A549 (cell line): ENCODE measurements around the gene DNAJB14. TPM values are rescaled to one million over a fixed set of nuclear protein-coding genes. Genes with fewer than 3 reads are reported as not detected.

Experiments used
- ATAC-seq, 2 experiments: fragments of 200-7000 bp in 1 of 2; fragments of >200 bp in 1 of 2; cut with Nextera tagmentation in 1 of 2; cut with Tn5 transposase in 1 of 2; 3 replicates each; pipeline versions ENCODE4 v1.8.0 to v1.9.1; 2018 to 2020; ENCODE audit warnings: mild to moderate bottlenecking in 1 of 2, moderate library complexity in 1 of 2
- CTCF ChIA-PET: fragments of 300-600 bp; sonication (Branson Sonifier 250); formaldehyde crosslinking; extraction: SDS; loops from one replicate; lab custom pipeline; 2021; ENCODE audit warnings: antibody characterized with exemption, inconsistent platforms; lab: Yijun Ruan, JAX
- POLR2A ChIA-PET: fragments of 350-600 bp; formaldehyde crosslinking; extraction: SDS; loops from one replicate; lab custom pipeline; 2021; ENCODE audit warnings: antibody characterized with exemption, inconsistent platforms; lab: Yijun Ruan, JAX
- DNase-seq, 2 experiments: peaks; one replicate each; pipeline versions ENCODE4 v3.0.0 to v3.0.0-alpha.2; 2011 to 2016; ENCODE audit warnings: low read depth in 1 of 2, low spot score in 1 of 2
- FAIRE-seq: peaks from 2 replicates; lab custom pipeline; 2011; peaks lifted over from hg19 to GRCh38; lab: Jason Lieb, UNC
- H3K27ac ChIP-seq, 2 experiments: fragments of >200 bp; sonication (Bioruptor Twin); formaldehyde crosslinking; 3 replicates each; pipeline ENCODE4 v1.5.1; 2016 to 2017
- H3K4me1 ChIP-seq: fragments of >200 bp; sonication (Bioruptor Twin); formaldehyde crosslinking; 3 replicates; pipeline ENCODE4 v1.6.1; 2016
- H3K4me2 ChIP-seq: fragments of >200 bp; sonication (Bioruptor Twin); formaldehyde crosslinking; 3 replicates; pipeline ENCODE4 v1.6.1; 2016
- H3K4me3 ChIP-seq: fragments of >200 bp; sonication (Bioruptor Twin); formaldehyde crosslinking; 3 replicates; pipeline ENCODE4 v1.5.1; 2016
- H3K9me3 ChIP-seq: fragments of >200 bp; sonication (Bioruptor Twin); formaldehyde crosslinking; 3 replicates; pipeline ENCODE4 v1.6.1; 2016
- BHLHE40 ChIP-seq: IDR thresholded peaks from 2 replicates; pipeline ENCODE4 v1.6.1; 2012; ENCODE audit warnings: low read depth, low read length, inconsistent platforms
- CBX2 ChIP-seq: fragments of 200-600 bp; sonication (generic); IDR thresholded peaks from 2 replicates; pipeline ENCODE4 v1.6.1; 2016; ENCODE audit warnings: low read depth, mild to moderate bottlenecking, borderline replicate concordance
- CBX8 ChIP-seq: fragments of 200-600 bp; sonication (generic); IDR thresholded peaks from 2 replicates; pipeline ENCODE4 v1.6.1; 2016
- CHD2 ChIP-seq: fragments of 150-350 bp; IDR thresholded peaks from 2 replicates; pipeline ENCODE4 v1.6.1; 2014; ENCODE audit warnings: low read length; ENCODE audit not compliant: partially characterized antibody
- CTCF ChIP-seq: fragments of >200 bp; sonication (Bioruptor Twin); formaldehyde crosslinking; IDR thresholded peaks from 3 replicates; pipeline ENCODE4 v1.5.1; 2016
- ELK1 ChIP-seq: fragments of 150-350 bp; IDR thresholded peaks from 2 replicates; pipeline ENCODE4 v1.6.1; 2014; ENCODE audit warnings: low read depth, mild to moderate bottlenecking, low read length
- FOXS1 ChIP-seq: fragments of 250-450 bp; sonication (Bioruptor Pico); IDR thresholded peaks from 2 replicates; pipeline ENCODE4 v1.5.0; 2020; ENCODE audit warnings: mild to moderate bottlenecking, moderate library complexity
- HMGXB4 ChIP-seq: fragments of 250-450 bp; sonication (Bioruptor Pico); IDR thresholded peaks from 2 replicates; pipeline ENCODE4 v1.5.0; 2021; ENCODE audit warnings: mild to moderate bottlenecking, moderate library complexity, borderline replicate concordance
- HOXB5 ChIP-seq: fragments of 250-450 bp; sonication (Bioruptor Pico); IDR thresholded peaks from 2 replicates; pipeline ENCODE4 v1.5.0; 2020; ENCODE audit warnings: mild to moderate bottlenecking, moderate library complexity
- JUN ChIP-seq, 2 experiments: fragments of >200 bp; sonication (Bioruptor Twin); formaldehyde crosslinking; IDR thresholded peaks; 2 replicates in 1 of 2; 3 replicates in 1 of 2; pipeline ENCODE4 v1.6.1; 2016 to 2017
- JUNB ChIP-seq: fragments of >200 bp; sonication (Bioruptor Twin); formaldehyde crosslinking; IDR thresholded peaks from 2 replicates; pipeline ENCODE4 v1.6.1; 2016
- MAFK ChIP-seq: fragments of 450-650 bp; IDR thresholded peaks from 2 replicates; pipeline ENCODE4 v1.6.1; 2014; ENCODE audit not compliant: partially characterized antibody
- MYC ChIP-seq: IDR thresholded peaks from 2 replicates; pipeline ENCODE4 v1.6.1; 2012; ENCODE audit warnings: mild to moderate bottlenecking, inconsistent platforms, low read length, improper control_type of control experiment, borderline replicate concordance
- NR3C1 ChIP-seq: fragments of >200 bp; sonication (Bioruptor Twin); formaldehyde crosslinking; IDR thresholded peaks from 3 replicates; pipeline ENCODE4 v1.6.1; 2017
- RFX5 ChIP-seq: fragments of 450-650 bp; IDR thresholded peaks from 2 replicates; pipeline ENCODE4 v1.7.1; 2014; ENCODE audit warnings: antibody characterized with exemption, mild to moderate bottlenecking, moderate library complexity
- RNF2 ChIP-seq: fragments of 200-600 bp; sonication (generic); IDR thresholded peaks from 2 replicates; pipeline ENCODE4 v1.6.1; 2016; ENCODE audit warnings: low read depth, mild to moderate bottlenecking, antibody characterized with exemption, moderate library complexity, borderline replicate concordance
- TP53 ChIP-seq: fragments of 250-450 bp; sonication (Bioruptor Pico); IDR thresholded peaks from 2 replicates; pipeline ENCODE4 v1.5.0; 2021; ENCODE audit warnings: mild to moderate bottlenecking, moderate library complexity
- ZSCAN20 ChIP-seq: fragments of 250-450 bp; sonication (Bioruptor Pico); IDR thresholded peaks from 2 replicates; pipeline ENCODE4 v1.8.0; 2022; ENCODE audit warnings: mild to moderate bottlenecking, moderate library complexity
- WGBS: methylation state at CpG from one replicate; pipeline ENCODE4 v1.1.6; 2017; ENCODE audit errors: missing lambda C conversion rate; 5-methylcytosine and 5-hydroxymethylcytosine counted together
- polyA plus RNA-seq, 4 experiments: library from polyadenylated mRNA; depleted of rRNA in 3 of 4; stranded (reverse); fragments of >200 nt; fragmentation: RNase III in 1 of 4; extraction: RNeasy Plus Mini Kit Qiagen cat#74134 plus additional on column Dnase treatment in 1 of 4; gene quantifications; 2 replicates in 3 of 4; 3 replicates in 1 of 4; pipeline ENCODE4 v1.2.3, GENCODE V29; 2011 to 2017

Gene DNAJB14
- polyA plus RNA-seq, 2 of the 4 experiments (the other 2 are of a cell fraction), result 22.8 to 34.0 TPM

GRCh38 chr4:99968330-99968729 is 21.9 kb upstream of the DNAJB14 start:
- TF ChIP-seq MAFK (no peak), CHD2 (no peak), JUNB (no peak), ELK1 (no peak), MYC (no peak), BHLHE40 (no peak), TP53 (CRISPR knock-in tag) (no peak), FOXS1 (CRISPR knock-in tag) (no peak), RNF2 (no peak), HMGXB4 (CRISPR knock-in tag) (no peak), ZSCAN20 (CRISPR knock-in tag) (no peak), CBX8 (no peak), NR3C1 (no peak), RFX5 (no peak), JUN (IDR thresholded peaks at IDR 0.05) (no peak), HOXB5 (no peak), CBX2 (no peak)
- CTCF ChIA-PET, result no interaction called here
- Histone ChIP-seq H3K27ac (no peak overlapping the region), H3K9me3 (no peaks in the 10 kb centered on the region), H3K4me2 (no peak overlapping the region), H3K4me1 (no peaks in the 10 kb centered on the region), H3K4me3 (no peak overlapping the region)
- FAIRE-seq (no peak), DNase-seq (no peak), ATAC-seq (no peak)
- POLR2A ChIA-PET, result no interaction called here
- 7% methylated on average over 1 of the region's 1 CpG for WGBS

GRCh38 chr4:99966692-99967091 is 20.3 kb upstream of the DNAJB14 start:
- H3K4me2 ChIP-seq, result no peak overlapping the region
- POLR2A ChIA-PET, result no interaction called here
- ATAC-seq, result no peak

More at GRCh38 chr4:99966692-99967091, 20.3 kb upstream of the DNAJB14 start:
- H3K4me1 ChIP-seq, result no peaks in the 10 kb centered on the region
- no peak for TF ChIP-seq CTCF
- TF ChIP-seq, all 56 proteins: peak for 0
- no peak overlapping the region for H3K4me3 ChIP-seq
- CTCF ChIA-PET, result no interaction called here
- no peaks in the 10 kb centered on the region for H3K9me3 ChIP-seq
- H3K27ac ChIP-seq, result no peak overlapping the region
- FAIRE-seq (no peak), DNase-seq (no peak)
- whole genome bisulfite sequencing, result 87% methylated on average over 3 of the region's 3 CpGs
